ENCODE data around the gene TRIM65.

The TRIM65 gene

GRCh38 chr17:75839942-75840798, 56.6 kb downstream of the TRIM65 start:
- TF ChIP-seq MAX (IDR thresholded peaks at IDR 0.05) = no peak
- TF ChIP-seq REST (IDR thresholded peaks at IDR 0.05; ENCODE audit: low read depth) = no peak
- no peak for TF ChIP-seq EGR1 (IDR thresholded peaks at IDR 0.05)
- no peak for TF ChIP-seq YY1 (IDR thresholded peaks at IDR 0.05; ENCODE audit: low read depth)
- TF ChIP-seq CEBPB (IDR thresholded peaks at IDR 0.05) = no peak
- TF ChIP-seq CREB1 (IDR thresholded peaks at IDR 0.05; ENCODE audit: low read depth) = no peak
- no peak for TF ChIP-seq TAF1 (IDR thresholded peaks at IDR 0.05; ENCODE audit: low read depth)
- TF ChIP-seq FOXM1 (IDR thresholded peaks at IDR 0.05; ENCODE audit: borderline replicate concordance, low read depth) = no peak
- TF ChIP-seq USF1 (IDR thresholded peaks at IDR 0.05) = no peak
- no peak for TF ChIP-seq RAD21 (IDR thresholded peaks at IDR 0.05; ENCODE audit: low read depth)
- TF ChIP-seq ZBTB7A (IDR thresholded peaks at IDR 0.05; ENCODE audit: low read depth) = no peak
- TF ChIP-seq EP300 (IDR thresholded peaks at IDR 0.05; ENCODE audit: borderline replicate concordance) = no peak
- TF ChIP-seq TEAD4 (IDR thresholded peaks at IDR 0.05) = no peak
- TF ChIP-seq NFIC (IDR thresholded peaks at IDR 0.05) = no peak
- no peak for TF ChIP-seq TCF12 (IDR thresholded peaks at IDR 0.05; ENCODE audit: low read depth)
